Activated CD8-positive, alpha-beta T cell treated with anti-CD3 and anti-CD28 coated beads for 36 hours (primary cell): ENCODE results near the gene NT5DC1. TPM values are rescaled to one million over a fixed set of nuclear protein-coding genes. Genes with fewer than 3 reads are reported as not detected.

Source experiments
- total RNA-seq, 2 experiments: library from RNA; stranded (reverse); gene quantifications; one replicate each; pipeline ENCODE4 v1.2.3, GENCODE V29; 2021

The NT5DC1 gene
- total RNA-seq, 2 experiments from 2014 or later = 47.8 to 53.3 TPM

Other genes starting within 250 kb of the NT5DC1 start
- gene FRK, start 40.0 kb upstream of the NT5DC1 start, total RNA-seq = under 1 TPM; 0.04 to 0.07 TPM
- gene COL10A1, start 25.3 kb downstream of the NT5DC1 start, total RNA-seq = not detected
- gene TSPYL4, start 153.2 kb downstream of the NT5DC1 start, total RNA-seq = 10 to 100 TPM; 11.8 to 12.2 TPM
- 10 to 100 TPM; 38.5 to 38.6 TPM for gene TSPYL1, start 179.1 kb downstream of the NT5DC1 start, total RNA-seq